ENCODE data around the gene OR10V1.

GRCh38 chr11:59669611-59670009 is 44.0 kb downstream of the OR10V1 start:
- TF ChIP-seq EZH2 (IDR thresholded peaks at IDR 0.05; ENCODE audit: borderline replicate concordance, low read depth, low read length, severe bottlenecking) = no peak
- TF ChIP-seq CTCF (IDR thresholded peaks at IDR 0.05; ENCODE audit: borderline replicate concordance, extremely low read depth, low read length, poor library complexity, severe bottlenecking) = no peak
